H1 (cell line): ENCODE data around the gene FGD5. TPM values are rescaled to one million over a fixed set of nuclear protein-coding genes. Genes with fewer than 3 reads are reported as not detected.

Experiments used
- ATF2 ChIP-seq: IDR thresholded peaks from 2 replicates; pipeline ENCODE4 v1.6.1; 2012; ENCODE audit warnings: low read length, inconsistent platforms
- GTF2F1 ChIP-seq: IDR thresholded peaks from 2 replicates; pipeline ENCODE4 v1.6.1; 2012; ENCODE audit warnings: low read depth, low read length, improper control_type of control experiment, borderline replicate concordance
- RFX5 ChIP-seq: IDR thresholded peaks from 2 replicates; pipeline ENCODE4 v1.6.1; 2011; ENCODE audit warnings: low read depth, low read length, improper control_type of control experiment, borderline replicate concordance
- RXRA ChIP-seq: IDR thresholded peaks from 2 replicates; pipeline ENCODE4 v1.6.1; 2011; ENCODE audit warnings: low read depth, mild to moderate bottlenecking, low read length, moderate library complexity; ENCODE audit not compliant: insufficient read depth
- SP1 ChIP-seq: IDR thresholded peaks from 2 replicates; pipeline ENCODE4 v1.6.1; 2011; ENCODE audit warnings: low read depth, low read length
- polyA plus RNA-seq, 7 experiments: library from polyadenylated mRNA; depleted of rRNA in 3 of 7; stranded (reverse) in 5 of 7; unstranded in 2 of 7; fragments of >200 nt in 5 of 7; fragments of 200-250 nt in 2 of 7; gene quantifications; 1 replicate in 5 of 7; 2 replicates in 1 of 7; 4 replicates in 1 of 7; pipeline versions ENCODE4 v1.2.1 to v1.2.3, GENCODE V29; 2011 to 2013; ENCODE audit warnings: missing spikeins in 2 of 7, mixed read lengths in 2 of 7
- total RNA-seq: library from RNA; stranded (reverse); fragmentation: NEBNext Ultra II Directional; extraction: Animal tissue kit (Norgen Biotek cat#: 25700); gene quantifications from 2 replicates; pipeline ENCODE4 v1.2.1, GENCODE V29; 2021
- TF ChIP-seq, protein P1 (sequence below): fragments of 300-600 bp; sonication (generic); IDR thresholded peaks from 2 replicates; pipeline ENCODE4 v1.7.1; 2012; ENCODE audit warnings: low read length, moderate library complexity, mild to moderate bottlenecking, inconsistent platforms; ENCODE audit not compliant: insufficient replicate concordance

Gene FGD5
- total and polyA plus RNA-seq, 2 of the 8 experiments (the other 6 are each of a cell fraction or from before 2014, with no cell fraction given) = 4.7 to 14.3 TPM

DNA sequence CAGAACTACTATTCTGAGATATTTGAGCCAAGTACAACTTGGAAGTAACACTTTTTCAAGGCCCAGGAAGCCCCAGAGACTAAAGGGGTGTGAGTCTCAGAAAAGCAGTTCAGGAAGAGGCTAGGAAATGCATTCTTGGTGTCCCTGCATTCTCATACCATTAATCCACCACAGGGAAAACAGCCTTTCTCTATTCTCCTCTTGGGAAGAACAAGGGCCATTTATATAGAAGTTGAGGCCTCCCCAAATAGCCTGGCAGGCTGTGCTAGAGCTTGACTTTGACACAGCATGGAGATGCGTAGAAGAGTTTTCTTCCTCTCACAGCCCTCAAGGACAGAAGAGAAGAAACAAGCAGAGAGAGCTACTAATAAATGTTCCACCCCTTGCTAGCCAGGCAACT, 123.1 kb downstream of the FGD5 start (continued):
- TF ChIP-seq, protein P1, sequence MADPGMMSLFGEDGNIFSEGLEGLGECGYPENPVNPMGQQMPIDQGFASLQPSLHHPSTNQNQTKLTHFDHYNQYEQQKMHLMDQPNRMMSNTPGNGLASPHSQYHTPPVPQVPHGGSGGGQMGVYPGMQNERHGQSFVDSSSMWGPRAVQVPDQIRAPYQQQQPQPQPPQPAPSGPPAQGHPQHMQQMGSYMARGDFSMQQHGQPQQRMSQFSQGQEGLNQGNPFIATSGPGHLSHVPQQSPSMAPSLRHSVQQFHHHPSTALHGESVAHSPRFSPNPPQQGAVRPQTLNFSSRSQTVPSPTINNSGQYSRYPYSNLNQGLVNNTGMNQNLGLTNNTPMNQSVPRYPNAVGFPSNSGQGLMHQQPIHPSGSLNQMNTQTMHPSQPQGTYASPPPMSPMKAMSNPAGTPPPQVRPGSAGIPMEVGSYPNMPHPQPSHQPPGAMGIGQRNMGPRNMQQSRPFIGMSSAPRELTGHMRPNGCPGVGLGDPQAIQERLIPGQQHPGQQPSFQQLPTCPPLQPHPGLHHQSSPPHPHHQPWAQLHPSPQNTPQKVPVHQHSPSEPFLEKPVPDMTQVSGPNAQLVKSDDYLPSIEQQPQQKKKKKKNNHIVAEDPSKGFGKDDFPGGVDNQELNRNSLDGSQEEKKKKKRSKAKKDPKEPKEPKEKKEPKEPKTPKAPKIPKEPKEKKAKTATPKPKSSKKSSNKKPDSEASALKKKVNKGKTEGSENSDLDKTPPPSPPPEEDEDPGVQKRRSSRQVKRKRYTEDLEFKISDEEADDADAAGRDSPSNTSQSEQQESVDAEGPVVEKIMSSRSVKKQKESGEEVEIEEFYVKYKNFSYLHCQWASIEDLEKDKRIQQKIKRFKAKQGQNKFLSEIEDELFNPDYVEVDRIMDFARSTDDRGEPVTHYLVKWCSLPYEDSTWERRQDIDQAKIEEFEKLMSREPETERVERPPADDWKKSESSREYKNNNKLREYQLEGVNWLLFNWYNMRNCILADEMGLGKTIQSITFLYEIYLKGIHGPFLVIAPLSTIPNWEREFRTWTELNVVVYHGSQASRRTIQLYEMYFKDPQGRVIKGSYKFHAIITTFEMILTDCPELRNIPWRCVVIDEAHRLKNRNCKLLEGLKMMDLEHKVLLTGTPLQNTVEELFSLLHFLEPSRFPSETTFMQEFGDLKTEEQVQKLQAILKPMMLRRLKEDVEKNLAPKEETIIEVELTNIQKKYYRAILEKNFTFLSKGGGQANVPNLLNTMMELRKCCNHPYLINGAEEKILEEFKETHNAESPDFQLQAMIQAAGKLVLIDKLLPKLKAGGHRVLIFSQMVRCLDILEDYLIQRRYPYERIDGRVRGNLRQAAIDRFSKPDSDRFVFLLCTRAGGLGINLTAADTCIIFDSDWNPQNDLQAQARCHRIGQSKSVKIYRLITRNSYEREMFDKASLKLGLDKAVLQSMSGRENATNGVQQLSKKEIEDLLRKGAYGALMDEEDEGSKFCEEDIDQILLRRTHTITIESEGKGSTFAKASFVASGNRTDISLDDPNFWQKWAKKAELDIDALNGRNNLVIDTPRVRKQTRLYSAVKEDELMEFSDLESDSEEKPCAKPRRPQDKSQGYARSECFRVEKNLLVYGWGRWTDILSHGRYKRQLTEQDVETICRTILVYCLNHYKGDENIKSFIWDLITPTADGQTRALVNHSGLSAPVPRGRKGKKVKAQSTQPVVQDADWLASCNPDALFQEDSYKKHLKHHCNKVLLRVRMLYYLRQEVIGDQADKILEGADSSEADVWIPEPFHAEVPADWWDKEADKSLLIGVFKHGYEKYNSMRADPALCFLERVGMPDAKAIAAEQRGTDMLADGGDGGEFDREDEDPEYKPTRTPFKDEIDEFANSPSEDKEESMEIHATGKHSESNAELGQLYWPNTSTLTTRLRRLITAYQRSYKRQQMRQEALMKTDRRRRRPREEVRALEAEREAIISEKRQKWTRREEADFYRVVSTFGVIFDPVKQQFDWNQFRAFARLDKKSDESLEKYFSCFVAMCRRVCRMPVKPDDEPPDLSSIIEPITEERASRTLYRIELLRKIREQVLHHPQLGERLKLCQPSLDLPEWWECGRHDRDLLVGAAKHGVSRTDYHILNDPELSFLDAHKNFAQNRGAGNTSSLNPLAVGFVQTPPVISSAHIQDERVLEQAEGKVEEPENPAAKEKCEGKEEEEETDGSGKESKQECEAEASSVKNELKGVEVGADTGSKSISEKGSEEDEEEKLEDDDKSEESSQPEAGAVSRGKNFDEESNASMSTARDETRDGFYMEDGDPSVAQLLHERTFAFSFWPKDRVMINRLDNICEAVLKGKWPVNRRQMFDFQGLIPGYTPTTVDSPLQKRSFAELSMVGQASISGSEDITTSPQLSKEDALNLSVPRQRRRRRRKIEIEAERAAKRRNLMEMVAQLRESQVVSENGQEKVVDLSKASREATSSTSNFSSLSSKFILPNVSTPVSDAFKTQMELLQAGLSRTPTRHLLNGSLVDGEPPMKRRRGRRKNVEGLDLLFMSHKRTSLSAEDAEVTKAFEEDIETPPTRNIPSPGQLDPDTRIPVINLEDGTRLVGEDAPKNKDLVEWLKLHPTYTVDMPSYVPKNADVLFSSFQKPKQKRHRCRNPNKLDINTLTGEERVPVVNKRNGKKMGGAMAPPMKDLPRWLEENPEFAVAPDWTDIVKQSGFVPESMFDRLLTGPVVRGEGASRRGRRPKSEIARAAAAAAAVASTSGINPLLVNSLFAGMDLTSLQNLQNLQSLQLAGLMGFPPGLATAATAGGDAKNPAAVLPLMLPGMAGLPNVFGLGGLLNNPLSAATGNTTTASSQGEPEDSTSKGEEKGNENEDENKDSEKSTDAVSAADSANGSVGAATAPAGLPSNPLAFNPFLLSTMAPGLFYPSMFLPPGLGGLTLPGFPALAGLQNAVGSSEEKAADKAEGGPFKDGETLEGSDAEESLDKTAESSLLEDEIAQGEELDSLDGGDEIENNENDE = no peak
- TF ChIP-seq GTF2F1 = no peak
- TF ChIP-seq RXRA = no peak
- no peak for TF ChIP-seq SP1
- TF ChIP-seq ATF2 = no peak
- no peak for TF ChIP-seq RFX5
